HEK293T (cell line): ENCODE measurements around the gene TSPAN14.

Experiments used
- CTCF ChIA-PET: fragments of 350-600 bp; formaldehyde crosslinking; extraction: SDS; loops from one replicate; lab custom pipeline; 2021; ENCODE audit warnings: antibody characterized with exemption, inconsistent platforms; lab: Yijun Ruan, JAX
- POLR2A ChIA-PET: fragments of 350-600 bp; formaldehyde crosslinking; extraction: SDS; loops from one replicate; lab custom pipeline; 2020; ENCODE audit warnings: antibody characterized with exemption, inconsistent platforms; lab: Yijun Ruan, JAX
- DNase-seq: peaks from one replicate; pipeline ENCODE4 v3.0.0; 2012; ENCODE audit warnings: mixed read lengths; ENCODE audit errors: extremely low spot score
- ARNT ChIP-seq: fragments of 450-650 bp; IDR thresholded peaks from 2 replicates; pipeline ENCODE4 v1.6.1; 2017; ENCODE audit warnings: mild to moderate bottlenecking
- BHLHE40 ChIP-seq: fragments of 450-650 bp; IDR thresholded peaks from 2 replicates; pipeline ENCODE4 v1.6.1; 2016; ENCODE audit warnings: mild to moderate bottlenecking, moderate library complexity, borderline replicate concordance
- CTBP1 ChIP-seq: fragments of 450-650 bp; IDR thresholded peaks from 2 replicates; pipeline ENCODE4 v1.6.1; 2016; ENCODE audit warnings: borderline replicate concordance
- ELF4 ChIP-seq: fragments of 450-650 bp; IDR thresholded peaks from 2 replicates; pipeline ENCODE4 v1.6.1; 2017; ENCODE audit warnings: antibody characterized with exemption
- FOXA1 ChIP-seq: fragments of 450-650 bp; IDR thresholded peaks from 2 replicates; pipeline ENCODE4 v1.6.1; 2016; ENCODE audit warnings: mild to moderate bottlenecking
- FOXK2 ChIP-seq: fragments of 450-650 bp; IDR thresholded peaks from 2 replicates; pipeline ENCODE4 v1.6.1; 2016; ENCODE audit warnings: mild to moderate bottlenecking
- FOXM1 ChIP-seq: fragments of 450-650 bp; IDR thresholded peaks from 2 replicates; pipeline ENCODE4 v1.6.1; 2017; ENCODE audit warnings: mild to moderate bottlenecking, borderline replicate concordance
- HDGF ChIP-seq: fragments of 450-650 bp; IDR thresholded peaks from 2 replicates; pipeline ENCODE4 v1.6.1; 2017; ENCODE audit warnings: antibody characterized with exemption, borderline replicate concordance
- L3MBTL2 ChIP-seq: fragments of 450-650 bp; conservative IDR thresholded peaks from 2 replicates; pipeline ENCODE4 v1.6.1; 2016; ENCODE audit warnings: mild to moderate bottlenecking
- LEF1 ChIP-seq: fragments of 450-650 bp; IDR thresholded peaks from 2 replicates; pipeline ENCODE4 v1.6.1; 2017; ENCODE audit warnings: mild to moderate bottlenecking, borderline replicate concordance
- NFRKB ChIP-seq: fragments of 450-650 bp; IDR thresholded peaks from 2 replicates; pipeline ENCODE4 v1.6.1; 2016; ENCODE audit warnings: mild to moderate bottlenecking, moderate library complexity
- PKNOX1 ChIP-seq: fragments of 450-650 bp; IDR thresholded peaks from 2 replicates; pipeline ENCODE4 v1.6.1; 2016
- SP1 ChIP-seq: fragments of 450-650 bp; IDR thresholded peaks from 2 replicates; pipeline ENCODE4 v1.6.1; 2017
- SUZ12 ChIP-seq: fragments of 450-650 bp; IDR thresholded peaks from 2 replicates; pipeline ENCODE4 v1.6.1; 2016; ENCODE audit warnings: mild to moderate bottlenecking
- TARDBP ChIP-seq: fragments of 450-650 bp; IDR thresholded peaks from 2 replicates; pipeline ENCODE4 v1.6.1; 2016
- ZNF384 ChIP-seq: fragments of 450-650 bp; IDR thresholded peaks from 2 replicates; pipeline ENCODE4 v1.6.1; 2016

TSPAN14 gene

GRCh38 chr10:80480852-80481251, 26.7 kb downstream of the TSPAN14 start:
- ChIA-PET CTCF (no interaction called here), POLR2A (no interaction called here)
- TF ChIP-seq CTBP1 (no peak), ELF4 (no peak), L3MBTL2 (no peak)

GRCh38 chr10:80484243-80484642, 30.1 kb downstream of the TSPAN14 start:
- ChIA-PET CTCF (interaction anchor here (0.6 to 1.9 kb wide), 3 partner anchors 19 to 177 kb away, joined by 3 to 5 read pairs (median 3); no protein-coding TSS in a partner anchor), POLR2A (no interaction called here)
- no peak for DNase-seq
- TF ChIP-seq SP1: no peak
- no peak for TF ChIP-seq HDGF
- no peak for TF ChIP-seq FOXM1
- no peak for TF ChIP-seq TARDBP
- no peak for TF ChIP-seq ELF4
- no peak for TF ChIP-seq PKNOX1
- no peak for TF ChIP-seq BHLHE40
- TF ChIP-seq ARNT: no peak
- no peak for TF ChIP-seq L3MBTL2
- TF ChIP-seq SUZ12: no peak
- no peak for TF ChIP-seq LEF1
- TF ChIP-seq FOXK2: no peak
- no peak for TF ChIP-seq NFRKB

More at GRCh38 chr10:80480852-80481251, 26.7 kb downstream of the TSPAN14 start:
- DNase-seq: no peak

GRCh38 chr10:80484676-80485075, 30.6 kb downstream of the TSPAN14 start:
- CTCF ChIA-PET: interaction anchor here (1.9 kb wide), 1 partner anchor 21 kb away, joined by 5 read pairs; no protein-coding TSS in a partner anchor
- POLR2A ChIA-PET: no interaction called here
- DNase-seq: no peak
- TF ChIP-seq ZNF384 (no peak), FOXM1 (no peak), PKNOX1 (no peak), SUZ12 (no peak), ELF4 (no peak), BHLHE40 (no peak), FOXA1 (no peak), L3MBTL2 (no peak), NFRKB (no peak), SP1 (no peak), CTBP1 (no peak), LEF1 (no peak), FOXK2 (no peak), ARNT (no peak)

- CTCF ChIA-PET: interaction anchor here (1.9 kb wide), 1 partner anchor 20 kb away, joined by 5 read pairs; no protein-coding TSS in a partner anchor
- POLR2A ChIA-PET: no interaction called here
- TF ChIP-seq CTBP1 (no peak), SUZ12 (no peak), BHLHE40 (no peak), TARDBP (no peak), FOXM1 (no peak), FOXK2 (no peak), PKNOX1 (no peak), LEF1 (no peak), NFRKB (no peak), ZNF384 (no peak), ARNT (no peak), ELF4 (no peak)
- no peak for DNase-seq
Observed at GRCh38 chr10:80485076-80485945, 31.2 kb downstream of the TSPAN14 start.

GRCh38 chr10:80485946-80486764, 32.0 kb downstream of the TSPAN14 start:
- TF ChIP-seq FOXM1 (no peak), SUZ12 (no peak), TARDBP (no peak), HDGF (no peak), CTBP1 (no peak), L3MBTL2 (no peak), NFRKB (no peak), BHLHE40 (no peak), ZNF384 (no peak), PKNOX1 (no peak), ARNT (no peak)
- DNase-seq: no peak
- POLR2A ChIA-PET: interaction anchor here (0.9 to 1.4 kb wide), 2 partner anchors 14 to 17 kb away, joined by 3 to 4 read pairs; no protein-coding TSS in a partner anchor
- CTCF ChIA-PET: interaction anchor here (0.6 kb wide), 1 partner anchor 111 kb away, joined by 4 read pairs; no protein-coding TSS in a partner anchor
